ENCODE measurements around the gene USP11. TPM values are rescaled to one million over a fixed set of nuclear protein-coding genes. Genes with fewer than 3 reads are reported as not detected.

Gene USP11
- total RNA-seq, 1 experiment from 2014 or later = 62.0 TPM

- TF ChIP-seq REST (IDR thresholded peaks at IDR 0.05; ENCODE audit: low read depth) (no peak), SRF (IDR thresholded peaks at IDR 0.05; ENCODE audit: low read depth) (no peak), ZBTB33 (IDR thresholded peaks at IDR 0.05; ENCODE audit: extremely low read depth, insufficient replicate concordance, low read length) (no peak)
Measured at GRCh38 chrX:47200385-47201150, 32.2 kb upstream of the USP11 start (continued).

GRCh38 chrX:47201345-47201944 lies 31.4 kb upstream of the USP11 start:
- Histone ChIP-seq H3K27me3 (ENCODE audit: insufficient read depth, low read length) (no peaks in the 10 kb centered on the region), H4K20me1 (ENCODE audit: insufficient read depth) (no peaks in the 10 kb centered on the region), H3K27ac (ENCODE audit: low read depth, low read length) (no peak overlapping the region), H2AFZ (ENCODE audit: low read depth, low read length, poor library complexity, severe bottlenecking) (no peak overlapping the region), H3K4me3 (replicated peaks in 1 of 2; ENCODE audit: low read depth in 1 of 2, low read length in 2 of 2) (no peak overlapping the region), H3K9me2 (ENCODE audit: insufficient read depth) (no peaks in the 10 kb centered on the region), H3K79me2 (ENCODE audit: insufficient read depth, low read length) (peaks cover 46% of the 10 kb centered on the region), H3K4me1 (ENCODE audit: control insufficient read depth in 1 of 2, insufficient read depth in 2 of 2, low read length in 2 of 2) (no peaks in the 10 kb centered on the region), H3K9ac (ENCODE audit: low read length) (no peak overlapping the region), H3K4me2 (ENCODE audit: low read length) (no peak overlapping the region), H3K36me3 (ENCODE audit: control insufficient read depth in 1 of 2, insufficient read depth in 2 of 2, low read length in 2 of 2) (peaks cover 25 to 55% of the 10 kb centered on the region in 2 experiments; a peak in 3 of 4 replicates), H3K9me3 (ENCODE audit: control insufficient read depth in 1 of 2, insufficient read depth in 1 of 2, low read depth in 1 of 2, low read length in 2 of 2) (no peaks in the 10 kb centered on the region)
- TF ChIP-seq ZNF274 (IDR thresholded peaks at IDR 0.05; ENCODE audit: low read depth, low read length) (no peak), ZFX (IDR thresholded peaks at IDR 0.05) (no peak), EGR1 (IDR thresholded peaks at IDR 0.05; ENCODE audit: low read depth) (no peak), SP1 (IDR thresholded peaks at IDR 0.05; ENCODE audit: low read depth) (no peak), POLR2A (IDR thresholded peaks at IDR 0.05; ENCODE audit: borderline replicate concordance, extremely low read depth, insufficient read depth, insufficient read length) (no peak), CEBPB (IDR thresholded peaks at IDR 0.05; ENCODE audit: low read depth) (no peak), POLR2AphosphoS5 (IDR thresholded peaks at IDR 0.05; ENCODE audit: low read depth, low read length) (no peak), CTCF (IDR thresholded peaks at IDR 0.05 in 2 of 3, conservative IDR thresholded peaks at IDR 0.05 in 1 of 3; ENCODE audit: borderline replicate concordance in 1 of 3, insufficient read depth in 1 of 3, low read depth in 2 of 3, low read length in 2 of 3) (no peak), RAD21 (IDR thresholded peaks at IDR 0.05; ENCODE audit: low read depth) (no peak)
- RAD21 ChIA-PET (ENCODE audit: low non-redundant PET in 1 of 2, low total read pairs in 2 of 2, uncharacterized antibody in 2 of 2, unreplicated experiment in 2 of 2) = no interaction called here
- DNase-seq (ENCODE audit: low read depth, low spot score) = no peak
- CTCF ChIA-PET = no interaction called here
- no peak for ATAC-seq
- intact Hi-C loops (cut with micrococcal nuclease) = no loop called here
- no TSS peak for BruUV-seq (replicated peaks)
- POLR2A ChIA-PET = no interaction called here
